Activated T-cell treated with anti-CD3 and anti-CD28 coated beads, Interleukin-2, amount 50 U/mL, for 4 hours (primary cell): Measurements from ENCODE around the gene UGT2A1. TPM values are rescaled to one million over a fixed set of nuclear protein-coding genes. Genes with fewer than 3 reads are reported as not detected.

Experiments
- ATAC-seq, 2 donors: fragments of 200-7000 bp; cut with Tn5 transposase; one replicate each; pipeline ENCODE4 v1.10.0; 2021
- DNase-seq: peaks from one replicate; pipeline ENCODE4 v3.0.0-alpha.2; 2020
- H3K27me3 Mint-ChIP-seq: one replicate; pipeline ENCODE4 v1.8.0; 2021; ENCODE audit warnings: low read depth, mixed read lengths
- H3K36me3 Mint-ChIP-seq: one replicate; pipeline ENCODE4 v1.8.0; 2022; ENCODE audit warnings: mixed read lengths; ENCODE audit not compliant: insufficient read depth
- H3K4me1 Mint-ChIP-seq: one replicate; pipeline ENCODE4 v1.8.0; 2021; ENCODE audit warnings: low read depth, mixed read lengths
- H3K4me3 Mint-ChIP-seq: one replicate; pipeline ENCODE4 v1.8.0; 2021; ENCODE audit warnings: mild to moderate bottlenecking, moderate library complexity, mixed read lengths
- H3K9me3 Mint-ChIP-seq: one replicate; pipeline ENCODE4 v1.8.0; 2021; ENCODE audit warnings: mixed read lengths
- total RNA-seq, 3 donors: library from RNA; stranded (reverse); gene quantifications; one replicate each; pipeline ENCODE4 v1.2.1, GENCODE V29; 2021

UGT2A1 gene
- total RNA-seq, 3 donors from 2014 or later = not detected

DNA sequence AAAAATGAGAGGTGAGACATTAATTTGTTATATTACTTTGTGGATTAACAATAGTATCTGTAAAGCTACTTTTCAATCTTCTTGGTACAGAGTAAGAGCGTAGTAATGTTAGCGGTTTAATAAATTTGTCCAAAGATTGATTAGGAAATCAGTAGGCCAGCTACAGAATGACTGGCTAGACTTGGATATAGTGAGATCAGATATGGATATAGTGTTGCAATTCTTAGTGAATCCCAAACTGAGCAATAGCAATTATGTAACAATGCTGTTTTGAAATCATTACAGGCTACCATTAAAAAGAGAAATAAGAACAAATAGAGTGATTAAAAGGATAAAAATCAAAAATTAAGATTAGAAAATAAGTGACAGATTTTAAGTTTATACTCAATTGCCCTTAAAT lies 12.8 kb downstream of the UGT2A1 start:
- Mint-ChIP-seq H3K4me3 (no peak overlapping the region), H3K9me3 (no peaks in the 10 kb centered on the region), H3K4me1 (no peaks in the 10 kb centered on the region), H3K27me3 (no peaks in the 10 kb centered on the region), H3K36me3 (no peaks in the 10 kb centered on the region)
- no peak for ATAC-seq
- no peak for DNase-seq

DNA sequence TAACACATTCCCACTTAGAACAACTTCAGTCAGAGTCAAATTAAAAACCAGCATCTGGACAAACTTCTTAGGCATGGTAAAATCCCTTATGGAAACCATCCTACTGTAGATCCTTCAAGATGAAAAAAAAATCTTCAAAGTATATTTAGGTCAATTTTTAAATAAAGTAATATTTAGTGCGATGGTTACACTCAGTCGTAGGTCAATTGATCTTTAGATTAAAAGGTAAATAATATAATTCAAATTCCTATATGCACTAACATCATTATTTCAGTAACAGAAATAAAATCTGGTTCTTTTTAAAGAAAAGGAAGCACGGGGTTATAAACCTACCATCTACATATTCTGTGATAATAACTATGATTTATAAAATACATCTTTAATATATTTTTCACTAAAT lies 13.5 kb downstream of the UGT2A1 start, which contains the start of gene UGT2A2:
Gene UGT2A2 (minus strand): TSS at position 101 of the 400 bp plus-strand sequence. CDS start 2 bp downstream, at position 99.
- no peaks in the 10 kb centered on the region for H3K27me3 Mint-ChIP-seq

DNA sequence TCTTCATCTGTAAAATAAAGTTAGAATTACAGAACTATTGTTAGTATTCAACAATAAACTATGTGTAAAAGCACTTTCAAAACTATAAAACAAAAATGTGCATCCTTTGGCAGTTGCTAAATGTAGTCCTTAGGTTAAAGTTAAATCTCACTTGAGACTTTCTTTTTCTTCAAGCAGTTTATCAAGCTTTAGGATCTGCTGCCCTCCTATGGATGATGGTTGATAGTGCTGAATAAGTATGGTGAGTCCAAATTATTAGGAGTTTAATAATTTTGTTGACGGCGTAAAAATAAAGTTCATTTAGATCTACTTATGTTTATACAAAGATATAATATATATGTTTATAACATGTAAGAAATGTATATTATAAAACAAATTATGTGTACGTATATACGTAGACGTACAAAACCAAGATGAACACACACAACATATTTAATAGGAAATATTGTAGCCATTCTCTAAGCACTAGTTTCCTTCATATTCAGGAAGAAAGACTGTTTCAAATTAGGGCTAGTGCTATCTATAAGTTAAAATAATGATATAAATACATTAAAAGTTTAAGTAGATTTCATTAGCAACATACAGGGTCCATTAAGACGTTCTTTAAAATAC lies 35.9 kb downstream of the UGT2A1 start:
- no peaks in the 10 kb centered on the region for H3K27me3 Mint-ChIP-seq
- no peak overlapping the region for H3K4me3 Mint-ChIP-seq
- H3K4me1 Mint-ChIP-seq = no peaks in the 10 kb centered on the region
- H3K9me3 Mint-ChIP-seq = peaks cover 4% of the 10 kb centered on the region
- no peak for ATAC-seq
- H3K36me3 Mint-ChIP-seq = no peaks in the 10 kb centered on the region
- no peak for DNase-seq

More for the DNA sequence above, 13.5 kb downstream of the UGT2A1 start, which contains the start of gene UGT2A2:
- Mint-ChIP-seq H3K4me1 (no peaks in the 10 kb centered on the region), H3K36me3 (no peaks in the 10 kb centered on the region), H3K9me3 (no peaks in the 10 kb centered on the region), H3K4me3 (no peak within 1 kb of the TSS)
- ATAC-seq = no peak
- DNase-seq = no peak

- Mint-ChIP-seq H3K27me3 (no peaks in the 10 kb centered on the region), H3K4me1 (no peaks in the 10 kb centered on the region), H3K36me3 (no peaks in the 10 kb centered on the region), H3K4me3 (no peak overlapping the region), H3K9me3 (no peaks in the 10 kb centered on the region)
- DNase-seq = no peak
- ATAC-seq = no peak
Measured at GRCh38 chr4:69610484-69610883, 42.6 kb downstream of the UGT2A1 start.

GRCh38 chr4:69601065-69601464 lies 52.0 kb downstream of the UGT2A1 start:
- Mint-ChIP-seq H3K27me3 (no peaks in the 10 kb centered on the region), H3K9me3 (no peaks in the 10 kb centered on the region), H3K4me3 (no peak overlapping the region), H3K36me3 (no peaks in the 10 kb centered on the region), H3K4me1 (no peaks in the 10 kb centered on the region)
- ATAC-seq (no peak), DNase-seq (no peak)

- ATAC-seq (no peak), DNase-seq (no peak)
- no peaks in the 10 kb centered on the region for H3K9me3 Mint-ChIP-seq
- H3K4me1 Mint-ChIP-seq = no peaks in the 10 kb centered on the region
- H3K36me3 Mint-ChIP-seq = no peaks in the 10 kb centered on the region
- no peaks in the 10 kb centered on the region for H3K27me3 Mint-ChIP-seq
- no peak overlapping the region for H3K4me3 Mint-ChIP-seq
Measured at GRCh38 chr4:69600013-69600412, 53.0 kb downstream of the UGT2A1 start.

DNA sequence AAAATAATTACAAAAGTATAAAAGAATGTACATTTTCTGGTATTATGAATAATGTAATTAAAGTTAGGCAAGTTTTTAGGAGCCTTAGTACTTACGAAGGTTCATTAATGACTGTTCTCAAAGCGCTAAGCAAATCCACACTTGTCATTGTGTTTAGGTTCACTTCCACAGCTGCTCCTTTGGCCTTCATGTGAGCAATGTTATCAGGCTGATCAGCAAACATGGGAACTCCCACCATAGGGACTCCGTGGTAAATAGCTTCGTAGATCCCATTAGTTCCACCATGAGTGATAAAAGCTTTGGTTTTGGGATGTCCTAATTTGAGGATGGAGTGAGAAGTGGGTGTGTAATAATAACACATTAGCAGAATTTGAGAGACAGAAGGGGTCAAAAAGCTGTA lies 58.7 kb downstream of the UGT2A1 start:
- Mint-ChIP-seq H3K9me3 (no peaks in the 10 kb centered on the region), H3K4me1 (no peaks in the 10 kb centered on the region), H3K36me3 (no peaks in the 10 kb centered on the region), H3K27me3 (no peaks in the 10 kb centered on the region), H3K4me3 (no peak overlapping the region)
- DNase-seq = no peak
- ATAC-seq = no peak

- no peaks in the 10 kb centered on the region for H3K27me3 Mint-ChIP-seq
- ATAC-seq = no peak
- no peaks in the 10 kb centered on the region for H3K9me3 Mint-ChIP-seq
- no peaks in the 10 kb centered on the region for H3K4me1 Mint-ChIP-seq
- no peaks in the 10 kb centered on the region for H3K36me3 Mint-ChIP-seq
- DNase-seq = no peak
- no peak overlapping the region for H3K4me3 Mint-ChIP-seq
Measured at GRCh38 chr4:69591364-69591763, 61.7 kb downstream of the UGT2A1 start.

DNA sequence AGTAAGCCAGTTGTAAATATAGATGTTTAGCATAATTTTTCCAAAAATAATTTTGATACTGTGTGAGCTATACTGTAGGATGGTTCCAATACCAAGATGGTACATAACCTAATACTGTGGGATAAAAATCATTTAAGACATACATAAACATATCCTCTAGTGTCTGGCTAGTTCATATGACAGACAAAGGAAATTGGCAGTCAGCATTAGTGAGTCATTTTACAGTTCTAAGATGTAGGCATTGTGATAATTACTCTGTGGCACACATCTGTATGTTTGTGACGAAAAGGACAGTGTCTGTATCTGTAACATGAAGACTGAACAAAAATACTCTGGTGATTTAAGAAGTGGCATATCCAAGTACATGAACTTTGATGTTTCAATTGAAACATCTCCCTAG lies 63.2 kb downstream of the UGT2A1 start:
- Mint-ChIP-seq H3K9me3 (no peaks in the 10 kb centered on the region), H3K27me3 (no peaks in the 10 kb centered on the region), H3K4me3 (no peak overlapping the region), H3K36me3 (no peaks in the 10 kb centered on the region), H3K4me1 (no peaks in the 10 kb centered on the region)
- no peak for ATAC-seq
- no peak for DNase-seq

DNA sequence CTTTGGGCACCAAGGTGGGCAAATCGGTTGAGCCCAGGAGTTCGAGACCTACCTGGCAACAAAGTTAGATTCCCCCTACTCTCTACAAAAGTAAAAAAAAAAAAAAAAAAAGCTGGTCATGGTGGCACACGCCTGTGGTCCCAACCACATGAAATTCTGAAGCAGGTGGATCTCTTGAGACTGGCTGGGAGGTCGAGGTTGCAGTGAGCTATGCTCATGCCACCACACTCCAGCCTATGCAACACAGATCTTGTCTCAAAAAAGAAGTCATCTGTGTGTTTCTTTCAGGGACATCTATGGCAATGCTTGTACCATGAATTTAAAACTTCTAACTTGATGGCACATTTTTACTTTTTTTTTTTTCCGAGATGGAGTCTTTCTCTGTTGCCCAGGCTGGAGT lies 68.9 kb downstream of the UGT2A1 start:
- Mint-ChIP-seq H3K9me3 (no peaks in the 10 kb centered on the region), H3K36me3 (no peaks in the 10 kb centered on the region), H3K4me1 (no peaks in the 10 kb centered on the region), H3K27me3 (no peaks in the 10 kb centered on the region), H3K4me3 (no peak overlapping the region)
- ATAC-seq (no peak), DNase-seq (no peak)

DNA sequence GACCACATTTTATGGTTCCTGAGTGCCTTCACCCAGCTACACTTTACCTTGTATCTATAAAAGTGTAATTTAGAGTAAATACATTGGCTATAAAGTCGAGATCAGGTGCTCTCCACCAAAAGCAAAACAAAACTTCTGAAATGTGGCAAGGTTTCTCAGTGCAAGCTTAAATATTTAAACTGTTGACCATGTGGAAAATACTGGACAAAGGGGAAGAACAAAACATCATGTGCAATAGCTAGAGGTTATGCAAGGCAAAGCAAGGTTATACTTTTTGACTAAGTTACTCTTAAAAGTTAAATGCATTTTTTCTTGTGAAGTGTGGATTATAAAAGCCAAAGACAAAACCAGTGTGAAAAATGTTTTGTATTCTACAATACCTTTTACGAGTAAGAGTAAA lies 69.5 kb downstream of the UGT2A1 start:
- Mint-ChIP-seq H3K4me1 (no peaks in the 10 kb centered on the region), H3K27me3 (no peaks in the 10 kb centered on the region), H3K9me3 (no peaks in the 10 kb centered on the region), H3K4me3 (no peak overlapping the region), H3K36me3 (no peaks in the 10 kb centered on the region)
- DNase-seq (no peak), ATAC-seq (no peak)

GRCh38 chr4:69577245-69577644 lies 75.8 kb downstream of the UGT2A1 start:
- no peak for ATAC-seq
- DNase-seq = no peak
- H3K4me1 Mint-ChIP-seq = no peaks in the 10 kb centered on the region
- H3K9me3 Mint-ChIP-seq = no peaks in the 10 kb centered on the region
- no peaks in the 10 kb centered on the region for H3K36me3 Mint-ChIP-seq
- H3K27me3 Mint-ChIP-seq = no peaks in the 10 kb centered on the region
- H3K4me3 Mint-ChIP-seq = no peak overlapping the region

DNA sequence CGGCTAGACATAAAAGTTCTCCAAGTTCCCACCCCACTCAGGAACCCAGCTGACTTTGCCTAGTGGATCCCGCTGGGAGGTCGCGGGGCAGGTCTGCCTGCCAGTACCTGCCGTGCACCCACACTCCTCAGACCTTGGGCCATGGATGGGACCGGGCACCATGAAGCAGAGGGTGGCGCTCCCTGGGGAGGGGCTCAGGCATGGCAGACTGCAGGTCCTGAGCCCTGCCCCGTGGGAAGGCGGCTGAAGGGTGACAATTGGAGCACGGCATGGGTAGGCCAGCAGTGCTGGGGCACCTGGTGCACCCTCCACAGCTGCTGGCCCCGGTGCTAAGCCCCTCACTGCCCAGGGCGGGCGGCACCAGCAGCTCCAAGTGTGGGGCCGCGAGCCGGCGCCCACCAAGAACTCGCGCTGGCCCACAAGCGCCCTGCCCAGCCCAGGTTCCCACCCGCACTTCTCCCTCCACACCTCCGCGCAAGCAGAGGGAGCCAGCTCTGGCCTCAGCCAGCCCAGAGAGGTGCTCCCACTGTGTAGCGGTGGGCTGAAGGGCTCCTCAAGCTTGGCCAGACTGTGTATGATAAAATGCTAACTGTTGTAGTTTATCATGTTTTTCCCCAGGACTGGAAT lies 76.7 kb downstream of the UGT2A1 start:
- no peaks in the 10 kb centered on the region for H3K36me3 Mint-ChIP-seq
- ATAC-seq = peak in 1 of 2 donors; percentile 7

DNA sequence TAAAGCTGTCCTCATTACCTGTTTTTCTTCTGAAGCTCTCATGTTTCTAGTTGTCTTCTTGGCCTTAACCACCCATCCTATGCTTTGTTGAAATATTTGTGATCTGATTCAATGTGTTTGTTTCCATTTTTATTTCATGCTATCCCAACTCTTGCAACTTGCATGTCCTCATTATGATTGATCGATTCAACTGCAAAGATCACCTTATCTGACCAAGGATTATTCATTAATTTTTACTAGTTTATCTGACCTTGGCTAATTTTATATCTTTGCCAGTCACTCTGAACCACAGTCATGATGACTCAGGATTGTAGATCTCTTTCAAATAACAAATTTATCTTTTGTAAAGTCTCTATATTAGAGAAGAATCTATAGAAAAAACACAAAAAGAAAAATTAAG lies 84.3 kb downstream of the UGT2A1 start:
- H3K4me3 Mint-ChIP-seq = no peak overlapping the region
- DNase-seq (no peak), ATAC-seq (no peak)
- H3K4me1 Mint-ChIP-seq = no peaks in the 10 kb centered on the region
- H3K27me3 Mint-ChIP-seq = no peaks in the 10 kb centered on the region
- H3K9me3 Mint-ChIP-seq = no peaks in the 10 kb centered on the region
- no peaks in the 10 kb centered on the region for H3K36me3 Mint-ChIP-seq

More for the DNA sequence above, 76.7 kb downstream of the UGT2A1 start:
- Mint-ChIP-seq H3K4me3 (no peak overlapping the region), H3K4me1 (no peaks in the 10 kb centered on the region), H3K27me3 (no peaks in the 10 kb centered on the region), H3K9me3 (no peaks in the 10 kb centered on the region)
- DNase-seq = no peak

GRCh38 chr4:69563424-69563823 lies 89.6 kb downstream of the UGT2A1 start:
- Mint-ChIP-seq H3K4me1 (no peaks in the 10 kb centered on the region), H3K36me3 (no peaks in the 10 kb centered on the region), H3K4me3 (no peak overlapping the region), H3K27me3 (no peaks in the 10 kb centered on the region), H3K9me3 (no peaks in the 10 kb centered on the region)
- no peak for DNase-seq
- no peak for ATAC-seq
